DOHH2 (cell line): Measurements from ENCODE around the gene FSD1.

Source experiments
- CTCF ChIP-seq: fragments of 200-600 bp; sonication (generic); IDR thresholded peaks from one replicate; pipeline ENCODE4 v1.5.1; 2014; ENCODE audit warnings: antibody characterized with exemption, mild to moderate bottlenecking, low read depth, low read length; ENCODE audit not compliant: poor library complexity, severe bottlenecking
- EZH2phosphoT487 ChIP-seq: fragments of 200-600 bp; sonication (generic); IDR thresholded peaks from 2 replicates; pipeline ENCODE4 v1.6.1; 2017; ENCODE audit warnings: borderline replicate concordance, mild to moderate bottlenecking, antibody characterized with exemption, low read length, moderate library complexity, mixed read lengths

GRCh38 chr19:4362831-4363545, 58.6 kb downstream of the FSD1 start:
- peak; percentile 30 for TF ChIP-seq CTCF
- TF ChIP-seq EZH2phosphoT487, result no peak
